Upper lobe of left lung (tissue), 6 donors: ENCODE data around the gene DLK1. TPM values are rescaled to one million over a fixed set of nuclear protein-coding genes. Genes with fewer than 3 reads are reported as not detected.
A peak's percentile ranks its signal among the peaks of the same experiment; 100 is the strongest.

ENCODE experiments used
- ATAC-seq, 2 donors: fragments of 200-7000 bp; cut with Tn5 transposase; one replicate each; pipeline ENCODE4 v1.9.1; 2022; ENCODE audit warnings: mild to moderate bottlenecking in 2 of 2, moderate library complexity in 2 of 2; ENCODE audit not compliant: low FRiP score in 2 of 2
- DNase-seq, 2 donors: peaks; one replicate each; pipeline ENCODE4 v3.0.0-alpha.2; 2019 to 2020
- H3K27ac ChIP-seq, 4 donors: fragments of 200-600 bp; sonication (generic); one replicate each; pipeline ENCODE4 v1.5.1; 2016 to 2019
- H3K27me3 ChIP-seq, 4 donors: fragments of 200-600 bp; sonication (generic); one replicate each; pipeline ENCODE4 v1.5.1; 2017 to 2019
- H3K36me3 ChIP-seq, 4 donors: fragments of 200-600 bp; sonication (generic); one replicate each; pipeline ENCODE4 v1.5.1; 2016 to 2019
- H3K4me1 ChIP-seq, 4 donors: fragments of 200-600 bp; sonication (generic); one replicate each; pipeline ENCODE4 v1.5.1; 2018 to 2019
- H3K4me3 ChIP-seq, 4 donors: fragments of 200-600 bp; sonication (generic); one replicate each; pipeline ENCODE4 v1.5.1; 2017 to 2019; ENCODE audit warnings: mild to moderate bottlenecking in 2 of 4, moderate library complexity in 1 of 4
- H3K9me3 ChIP-seq, 4 donors: fragments of 200-600 bp; sonication (generic); one replicate each; pipeline ENCODE4 v1.5.1; 2018 to 2019
- CTCF ChIP-seq, 6 experiments: fragments of 450-650 bp in 4 of 6; fragments of 200-600 bp in 2 of 6; sonication (generic) in 2 of 6; IDR thresholded peaks; one replicate each; pipeline ENCODE4 v1.5.1; 2016 to 2019; ENCODE audit warnings: antibody characterized with exemption in 6 of 6
- EP300 ChIP-seq, 4 donors: sonication (generic); formaldehyde crosslinking; IDR thresholded peaks; one replicate each; pipeline ENCODE4 v1.5.1; 2017; ENCODE audit warnings: antibody characterized with exemption in 4 of 4, control low read depth in 2 of 4
- POLR2A ChIP-seq, 4 donors: fragments of 450-650 bp; IDR thresholded peaks; one replicate each; pipeline ENCODE4 v1.5.1; 2016 to 2017; ENCODE audit warnings: antibody characterized with exemption in 4 of 4, mild to moderate bottlenecking in 2 of 4
- POLR2AphosphoS5 ChIP-seq, 2 donors: sonication (generic); formaldehyde crosslinking; IDR thresholded peaks; one replicate each; pipeline ENCODE4 v1.5.1; 2017; ENCODE audit warnings: antibody characterized with exemption in 2 of 2
- WGBS, 2 donors: methylation state at CpG; one replicate each; pipeline ENCODE4 v1.1.5; 2017 to 2018; 5-methylcytosine and 5-hydroxymethylcytosine counted together
- total RNA-seq, 6 donors: library from RNA; depleted of rRNA in 4 of 6; stranded (reverse); fragments of >200 nt in 4 of 6; gene quantifications; one replicate each; pipeline versions ENCODE4 v1.1.0 to v1.2.1, GENCODE V29; 2016 to 2021
- donor health status: DM: no; HTN: no; CAD: no; lungs with moderate emphysema.
- donor health status: DM: no; HTN: yes; CAD: no; lungs with severe emphysema.

DLK1 gene
- total RNA-seq, 6 donors from 2014 or later, result 1.7 to 1.8 TPM; not detected in 4

GRCh38 chr14:100708425-100709288 is 18.0 kb upstream of the DLK1 start:
- H3K9me3 ChIP-seq, result no peaks in the 10 kb centered on the region
- TF ChIP-seq POLR2A (IDR thresholded peaks at IDR 0.05) (no peak), CTCF (IDR thresholded peaks at IDR 0.05) (peak in 4 of 6 experiments; percentile 48 to 73 (median 64)), EP300 (IDR thresholded peaks at IDR 0.05) (no peak)
- 64 to 71% methylated on average over 21 to 32 of the region's 40 CpGs for WGBS, 2 donors

GRCh38 chr14:100709289-100710284 is 17.1 kb upstream of the DLK1 start:
- WGBS, 2 donors, result 22 to 23% methylated on average over 46 to 53 of the region's 59 CpGs
- peak in 1 of 2 donors; percentile 90 for DNase-seq
- ATAC-seq, result peak in 1 of 2 donors; percentile 80

More at GRCh38 chr14:100708425-100709288, 18.0 kb upstream of the DLK1 start:
- peak; percentile 67 to 78 for ATAC-seq
- no peak overlapping the region for H3K4me3 ChIP-seq
- H3K27ac ChIP-seq, result no peak overlapping the region
- peak in 1 of 2 donors; percentile 84 for DNase-seq
- peaks cover 6 to 23% (median 19%) of the 10 kb centered on the region in 4 donors for H3K4me1 ChIP-seq
- peaks cover 0 to 7% (median 2%) of the 10 kb centered on the region in 4 donors for H3K27me3 ChIP-seq
- H3K36me3 ChIP-seq, result no peaks in the 10 kb centered on the region

GRCh38 chr14:100710391-100710790 is 16.3 kb upstream of the DLK1 start:
- peaks cover 6 to 23% (median 19%) of the 10 kb centered on the region in 4 donors for H3K4me1 ChIP-seq
- H3K9me3 ChIP-seq, result no peaks in the 10 kb centered on the region
- DNase-seq, result no peak
- no peak for ATAC-seq
- H3K36me3 ChIP-seq, result no peaks in the 10 kb centered on the region
- WGBS, 2 donors, result 68 to 78% methylated on average over 12 of the region's 12 CpGs
- no peak for TF ChIP-seq POLR2AphosphoS5 (IDR thresholded peaks at IDR 0.05)
- TF ChIP-seq EP300 (IDR thresholded peaks at IDR 0.05), result no peak
- no peak for TF ChIP-seq CTCF (IDR thresholded peaks at IDR 0.05)
- TF ChIP-seq POLR2A (IDR thresholded peaks at IDR 0.05), result no peak
- H3K27ac ChIP-seq, result no peak overlapping the region
- H3K4me3 ChIP-seq, result no peak overlapping the region
- H3K27me3 ChIP-seq, result peaks cover 0 to 7% (median 2%) of the 10 kb centered on the region in 4 donors

More at GRCh38 chr14:100709289-100710284, 17.1 kb upstream of the DLK1 start:
- TF ChIP-seq EP300 (IDR thresholded peaks at IDR 0.05), result no peak
- no peak for TF ChIP-seq POLR2A (IDR thresholded peaks at IDR 0.05)
- peak in 4 of 6 experiments; percentile 40 to 81 (median 62) for TF ChIP-seq CTCF (IDR thresholded peaks at IDR 0.05)
- TF ChIP-seq POLR2AphosphoS5 (IDR thresholded peaks at IDR 0.05), result no peak
- Histone ChIP-seq H3K27me3 (peaks cover 0 to 7% (median 2%) of the 10 kb centered on the region in 4 donors), H3K27ac (no peak overlapping the region), H3K4me1 (peaks cover 6 to 23% (median 19%) of the 10 kb centered on the region in 4 donors), H3K9me3 (no peaks in the 10 kb centered on the region), H3K36me3 (no peaks in the 10 kb centered on the region), H3K4me3 (peak overlapping the region in 2 of 4 donors; percentile 6 to 19)

GRCh38 chr14:100710826-100711462 is 15.7 kb upstream of the DLK1 start:
- DNase-seq (no peak), ATAC-seq (no peak)
- no peaks in the 10 kb centered on the region for H3K36me3 ChIP-seq
- peaks cover 6 to 23% (median 19%) of the 10 kb centered on the region in 4 donors for H3K4me1 ChIP-seq
- TF ChIP-seq CTCF (IDR thresholded peaks at IDR 0.05) (no peak), EP300 (IDR thresholded peaks at IDR 0.05) (no peak), POLR2A (IDR thresholded peaks at IDR 0.05) (no peak), POLR2AphosphoS5 (IDR thresholded peaks at IDR 0.05) (no peak)
- H3K27me3 ChIP-seq, result peaks cover 0 to 7% (median 2%) of the 10 kb centered on the region in 4 donors
- H3K4me3 ChIP-seq, result no peak overlapping the region
- peak overlapping the region in 1 of 4 donors; percentile 15 for H3K27ac ChIP-seq
- no peaks in the 10 kb centered on the region for H3K9me3 ChIP-seq
- 81 to 82% methylated on average over 17 to 18 of the region's 18 CpGs for WGBS, 2 donors
